A549 (cell line): ENCODE results near the gene SBF2.

Experiments
- CBX2 ChIP-seq: fragments of 200-600 bp; sonication (generic); IDR thresholded peaks from 2 replicates; pipeline ENCODE4 v1.6.1; 2016; ENCODE audit warnings: low read depth, mild to moderate bottlenecking, borderline replicate concordance
- CTCF ChIP-seq: fragments of >200 bp; sonication (Bioruptor Twin); formaldehyde crosslinking; IDR thresholded peaks from 3 replicates; pipeline ENCODE4 v1.5.1; 2016
- GATA3 ChIP-seq: IDR thresholded peaks from 2 replicates; pipeline ENCODE4 v1.6.1; 2012; ENCODE audit warnings: borderline replicate concordance
- JUN ChIP-seq, 2 experiments: fragments of >200 bp; sonication (Bioruptor Twin); formaldehyde crosslinking; IDR thresholded peaks; 2 replicates in 1 of 2; 3 replicates in 1 of 2; pipeline ENCODE4 v1.6.1; 2016 to 2017
- JUNB ChIP-seq: fragments of >200 bp; sonication (Bioruptor Twin); formaldehyde crosslinking; IDR thresholded peaks from 2 replicates; pipeline ENCODE4 v1.6.1; 2016
- MYC ChIP-seq: IDR thresholded peaks from 2 replicates; pipeline ENCODE4 v1.6.1; 2012; ENCODE audit warnings: mild to moderate bottlenecking, inconsistent platforms, low read length, improper control_type of control experiment, borderline replicate concordance
- POLR2A ChIP-seq: IDR thresholded peaks from 2 replicates; pipeline ENCODE4 v1.6.1; 2012; ENCODE audit warnings: mild to moderate bottlenecking, low read length
- RFX5 ChIP-seq: fragments of 450-650 bp; IDR thresholded peaks from 2 replicates; pipeline ENCODE4 v1.7.1; 2014; ENCODE audit warnings: antibody characterized with exemption, mild to moderate bottlenecking, moderate library complexity
- TF ChIP-seq, protein P1 (sequence below): fragments of 200-600 bp; sonication (generic); IDR thresholded peaks from 2 replicates; pipeline ENCODE4 v1.6.1; 2016; ENCODE audit warnings: antibody characterized with exemption, mild to moderate bottlenecking, moderate library complexity
- TF ChIP-seq, protein P2 (sequence below): IDR thresholded peaks from 2 replicates; pipeline ENCODE4 v1.6.1; 2012

DNA sequence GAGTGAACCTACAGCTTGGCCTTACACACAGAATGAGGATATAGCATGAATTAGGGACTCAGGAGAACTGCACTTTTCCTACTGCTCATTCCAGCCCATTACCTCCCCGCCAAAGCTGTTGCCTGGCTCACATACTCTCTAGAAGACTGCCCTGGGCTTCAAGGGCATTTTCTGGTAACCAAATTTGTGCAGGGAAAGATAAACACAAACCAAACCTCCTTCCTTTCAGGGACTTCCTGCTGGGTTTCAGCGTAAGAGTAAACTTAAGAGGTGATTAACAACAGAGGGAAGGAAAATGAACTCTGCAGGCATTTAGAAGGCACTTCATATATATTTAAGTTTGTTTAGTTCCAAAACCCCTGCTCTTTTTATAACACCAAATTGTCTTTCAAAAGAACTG lies 435.2 kb downstream of the SBF2 start:
- TF ChIP-seq CTCF (no peak), RFX5 (no peak), CBX2 (no peak), JUN (IDR thresholded peaks at IDR 0.05) (no peak), JUNB (no peak), GATA3 (no peak), POLR2A (no peak), MYC (no peak)
- TF ChIP-seq, protein P1, sequence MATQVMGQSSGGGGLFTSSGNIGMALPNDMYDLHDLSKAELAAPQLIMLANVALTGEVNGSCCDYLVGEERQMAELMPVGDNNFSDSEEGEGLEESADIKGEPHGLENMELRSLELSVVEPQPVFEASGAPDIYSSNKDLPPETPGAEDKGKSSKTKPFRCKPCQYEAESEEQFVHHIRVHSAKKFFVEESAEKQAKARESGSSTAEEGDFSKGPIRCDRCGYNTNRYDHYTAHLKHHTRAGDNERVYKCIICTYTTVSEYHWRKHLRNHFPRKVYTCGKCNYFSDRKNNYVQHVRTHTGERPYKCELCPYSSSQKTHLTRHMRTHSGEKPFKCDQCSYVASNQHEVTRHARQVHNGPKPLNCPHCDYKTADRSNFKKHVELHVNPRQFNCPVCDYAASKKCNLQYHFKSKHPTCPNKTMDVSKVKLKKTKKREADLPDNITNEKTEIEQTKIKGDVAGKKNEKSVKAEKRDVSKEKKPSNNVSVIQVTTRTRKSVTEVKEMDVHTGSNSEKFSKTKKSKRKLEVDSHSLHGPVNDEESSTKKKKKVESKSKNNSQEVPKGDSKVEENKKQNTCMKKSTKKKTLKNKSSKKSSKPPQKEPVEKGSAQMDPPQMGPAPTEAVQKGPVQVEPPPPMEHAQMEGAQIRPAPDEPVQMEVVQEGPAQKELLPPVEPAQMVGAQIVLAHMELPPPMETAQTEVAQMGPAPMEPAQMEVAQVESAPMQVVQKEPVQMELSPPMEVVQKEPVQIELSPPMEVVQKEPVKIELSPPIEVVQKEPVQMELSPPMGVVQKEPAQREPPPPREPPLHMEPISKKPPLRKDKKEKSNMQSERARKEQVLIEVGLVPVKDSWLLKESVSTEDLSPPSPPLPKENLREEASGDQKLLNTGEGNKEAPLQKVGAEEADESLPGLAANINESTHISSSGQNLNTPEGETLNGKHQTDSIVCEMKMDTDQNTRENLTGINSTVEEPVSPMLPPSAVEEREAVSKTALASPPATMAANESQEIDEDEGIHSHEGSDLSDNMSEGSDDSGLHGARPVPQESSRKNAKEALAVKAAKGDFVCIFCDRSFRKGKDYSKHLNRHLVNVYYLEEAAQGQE, result no peak
- TF ChIP-seq, protein P2, sequence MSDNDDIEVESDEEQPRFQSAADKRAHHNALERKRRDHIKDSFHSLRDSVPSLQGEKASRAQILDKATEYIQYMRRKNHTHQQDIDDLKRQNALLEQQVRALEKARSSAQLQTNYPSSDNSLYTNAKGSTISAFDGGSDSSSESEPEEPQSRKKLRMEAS, result no peak
